A549 (cell line): ENCODE results near the gene CFAP410. TPM values are rescaled to one million over a fixed set of nuclear protein-coding genes. Genes with fewer than 3 reads are reported as not detected.
A peak's percentile ranks its signal among the peaks of the same experiment; 100 is the strongest.

Experiments used
- ATAC-seq, 2 experiments: fragments of 200-7000 bp in 1 of 2; fragments of >200 bp in 1 of 2; cut with Nextera tagmentation in 1 of 2; cut with Tn5 transposase in 1 of 2; 3 replicates each; pipeline versions ENCODE4 v1.8.0 to v1.9.1; 2018 to 2020; ENCODE audit warnings: mild to moderate bottlenecking in 1 of 2, moderate library complexity in 1 of 2
- CTCF ChIA-PET: fragments of 300-600 bp; sonication (Branson Sonifier 250); formaldehyde crosslinking; extraction: SDS; loops from one replicate; lab custom pipeline; 2021; ENCODE audit warnings: antibody characterized with exemption, inconsistent platforms; lab: Yijun Ruan, JAX
- POLR2A ChIA-PET: fragments of 350-600 bp; formaldehyde crosslinking; extraction: SDS; loops from one replicate; lab custom pipeline; 2021; ENCODE audit warnings: antibody characterized with exemption, inconsistent platforms; lab: Yijun Ruan, JAX
- DNase-seq, 2 experiments: peaks; one replicate each; pipeline versions ENCODE4 v3.0.0 to v3.0.0-alpha.2; 2011 to 2016; ENCODE audit warnings: low read depth in 1 of 2, low spot score in 1 of 2
- FAIRE-seq: peaks from 2 replicates; lab custom pipeline; 2011; peaks lifted over from hg19 to GRCh38; lab: Jason Lieb, UNC
- H3K27ac ChIP-seq, 2 experiments: fragments of >200 bp; sonication (Bioruptor Twin); formaldehyde crosslinking; 3 replicates each; pipeline ENCODE4 v1.5.1; 2016 to 2017
- H3K4me1 ChIP-seq: fragments of >200 bp; sonication (Bioruptor Twin); formaldehyde crosslinking; 3 replicates; pipeline ENCODE4 v1.6.1; 2016
- H3K4me2 ChIP-seq: fragments of >200 bp; sonication (Bioruptor Twin); formaldehyde crosslinking; 3 replicates; pipeline ENCODE4 v1.6.1; 2016
- H3K4me3 ChIP-seq: fragments of >200 bp; sonication (Bioruptor Twin); formaldehyde crosslinking; 3 replicates; pipeline ENCODE4 v1.5.1; 2016
- H3K9me3 ChIP-seq: fragments of >200 bp; sonication (Bioruptor Twin); formaldehyde crosslinking; 3 replicates; pipeline ENCODE4 v1.6.1; 2016
- ATOH8 ChIP-seq: fragments of 250-450 bp; sonication (Bioruptor Pico); IDR thresholded peaks from 2 replicates; pipeline ENCODE4 v1.5.0; 2020; ENCODE audit warnings: low read depth, mild to moderate bottlenecking, moderate library complexity
- BCL3 ChIP-seq: fragments of >200 bp; sonication (Bioruptor Twin); formaldehyde crosslinking; IDR thresholded peaks from 3 replicates; pipeline ENCODE4 v1.6.1; 2016
- CBX8 ChIP-seq: fragments of 200-600 bp; sonication (generic); IDR thresholded peaks from 2 replicates; pipeline ENCODE4 v1.6.1; 2016
- CHD4 ChIP-seq: fragments of 200-600 bp; sonication (generic); IDR thresholded peaks from 2 replicates; pipeline ENCODE4 v1.6.1; 2016; ENCODE audit warnings: antibody characterized with exemption, mild to moderate bottlenecking, borderline replicate concordance
- CTCF ChIP-seq: fragments of >200 bp; sonication (Bioruptor Twin); formaldehyde crosslinking; IDR thresholded peaks from 3 replicates; pipeline ENCODE4 v1.5.1; 2016
- EHF ChIP-seq: fragments of 250-450 bp; sonication (Bioruptor Pico); IDR thresholded peaks from 2 replicates; pipeline ENCODE4 v1.5.0; 2020; ENCODE audit warnings: mild to moderate bottlenecking
- FOSB ChIP-seq: fragments of 250-450 bp; sonication (Bioruptor Pico); IDR thresholded peaks from 2 replicates; pipeline ENCODE4 v1.5.0; 2020; ENCODE audit warnings: mild to moderate bottlenecking, moderate library complexity
- FOSL2 ChIP-seq, 2 experiments: fragments of 450-650 bp in 1 of 2; fragments of >200 bp in 1 of 2; sonication (Bioruptor Twin) in 1 of 2; formaldehyde crosslinking; IDR thresholded peaks; 2 replicates each; pipeline versions ENCODE4 v1.5.0 to v1.6.1; 2016 to 2020; ENCODE audit warnings: mild to moderate bottlenecking in 1 of 2, moderate library complexity in 1 of 2
- FOXS1 ChIP-seq: fragments of 250-450 bp; sonication (Bioruptor Pico); IDR thresholded peaks from 2 replicates; pipeline ENCODE4 v1.5.0; 2020; ENCODE audit warnings: mild to moderate bottlenecking, moderate library complexity
- GATA3 ChIP-seq: IDR thresholded peaks from 2 replicates; pipeline ENCODE4 v1.6.1; 2012; ENCODE audit warnings: borderline replicate concordance
- HES2 ChIP-seq: fragments of >200 bp; sonication (Bioruptor Twin); formaldehyde crosslinking; IDR thresholded peaks from 2 replicates; pipeline ENCODE4 v1.6.1; 2016
- HMGXB4 ChIP-seq: fragments of 250-450 bp; sonication (Bioruptor Pico); IDR thresholded peaks from 2 replicates; pipeline ENCODE4 v1.5.0; 2021; ENCODE audit warnings: mild to moderate bottlenecking, moderate library complexity, borderline replicate concordance
- HOXA7 ChIP-seq: fragments of 250-450 bp; sonication (Bioruptor Pico); IDR thresholded peaks from 2 replicates; pipeline ENCODE4 v1.5.0; 2020; ENCODE audit warnings: mild to moderate bottlenecking, moderate library complexity
- HOXB13 ChIP-seq: fragments of 250-450 bp; sonication (Bioruptor Pico); IDR thresholded peaks from 2 replicates; pipeline ENCODE4 v1.5.0; 2020; ENCODE audit warnings: low read depth, mild to moderate bottlenecking, moderate library complexity
- JUNB ChIP-seq: fragments of >200 bp; sonication (Bioruptor Twin); formaldehyde crosslinking; IDR thresholded peaks from 2 replicates; pipeline ENCODE4 v1.6.1; 2016
- KDM1A ChIP-seq: fragments of 200-600 bp; sonication (generic); IDR thresholded peaks from 2 replicates; pipeline ENCODE4 v1.6.1; 2016; ENCODE audit warnings: low read depth, mild to moderate bottlenecking
- KDM5A ChIP-seq: fragments of 200-600 bp; sonication (generic); IDR thresholded peaks from 2 replicates; pipeline ENCODE4 v1.6.1; 2016; ENCODE audit warnings: antibody characterized with exemption, mild to moderate bottlenecking
- MAFK ChIP-seq: fragments of 450-650 bp; IDR thresholded peaks from 2 replicates; pipeline ENCODE4 v1.6.1; 2014; ENCODE audit not compliant: partially characterized antibody
- MAX ChIP-seq: IDR thresholded peaks from 2 replicates; pipeline ENCODE4 v1.6.1; 2012
- MAZ ChIP-seq: fragments of 150-350 bp; IDR thresholded peaks from 2 replicates; pipeline ENCODE4 v1.6.1; 2014; ENCODE audit warnings: antibody characterized with exemption, low read depth, low read length, borderline replicate concordance
- NPAS2 ChIP-seq: fragments of 250-450 bp; sonication (Bioruptor Pico); IDR thresholded peaks from 2 replicates; pipeline ENCODE4 v1.8.0; 2022; ENCODE audit warnings: mild to moderate bottlenecking, moderate library complexity, borderline replicate concordance
- NR3C1 ChIP-seq: fragments of >200 bp; sonication (Bioruptor Twin); formaldehyde crosslinking; IDR thresholded peaks from 3 replicates; pipeline ENCODE4 v1.6.1; 2017
- PHF8 ChIP-seq: fragments of 200-600 bp; sonication (generic); IDR thresholded peaks from 2 replicates; pipeline ENCODE4 v1.6.1; 2016; ENCODE audit warnings: low read depth, mild to moderate bottlenecking, antibody characterized with exemption, moderate library complexity, borderline replicate concordance
- POLR2A ChIP-seq: IDR thresholded peaks from 2 replicates; pipeline ENCODE4 v1.6.1; 2012; ENCODE audit warnings: mild to moderate bottlenecking, low read length
- RARB ChIP-seq: fragments of 250-450 bp; sonication (Bioruptor Pico); IDR thresholded peaks from 2 replicates; pipeline ENCODE4 v1.8.0; 2021; ENCODE audit warnings: mild to moderate bottlenecking, moderate library complexity
- RFX5 ChIP-seq: fragments of 450-650 bp; IDR thresholded peaks from 2 replicates; pipeline ENCODE4 v1.7.1; 2014; ENCODE audit warnings: antibody characterized with exemption, mild to moderate bottlenecking, moderate library complexity
- RNF2 ChIP-seq: fragments of 200-600 bp; sonication (generic); IDR thresholded peaks from 2 replicates; pipeline ENCODE4 v1.6.1; 2016; ENCODE audit warnings: low read depth, mild to moderate bottlenecking, antibody characterized with exemption, moderate library complexity, borderline replicate concordance
- SMC3 ChIP-seq: fragments of >200 bp; sonication (Bioruptor Twin); formaldehyde crosslinking; IDR thresholded peaks from 3 replicates; pipeline ENCODE4 v1.6.1; 2018; ENCODE audit warnings: inconsistent platforms
- TFCP2L1 ChIP-seq: fragments of 250-450 bp; sonication (Bioruptor Pico); IDR thresholded peaks from 2 replicates; pipeline ENCODE4 v1.5.0; 2021; ENCODE audit warnings: mild to moderate bottlenecking
- TP53 ChIP-seq: fragments of 250-450 bp; sonication (Bioruptor Pico); IDR thresholded peaks from 2 replicates; pipeline ENCODE4 v1.5.0; 2021; ENCODE audit warnings: mild to moderate bottlenecking, moderate library complexity
- ZFP36 ChIP-seq: fragments of 450-650 bp; IDR thresholded peaks from 2 replicates; pipeline ENCODE4 v1.6.1; 2014; ENCODE audit warnings: borderline replicate concordance; ENCODE audit not compliant: partially characterized antibody
- WGBS: methylation state at CpG from one replicate; pipeline ENCODE4 v1.1.6; 2017; ENCODE audit errors: missing lambda C conversion rate; 5-methylcytosine and 5-hydroxymethylcytosine counted together
- polyA plus RNA-seq, 4 experiments: library from polyadenylated mRNA; depleted of rRNA in 3 of 4; stranded (reverse); fragments of >200 nt; fragmentation: RNase III in 1 of 4; extraction: RNeasy Plus Mini Kit Qiagen cat#74134 plus additional on column Dnase treatment in 1 of 4; gene quantifications; 2 replicates in 3 of 4; 3 replicates in 1 of 4; pipeline ENCODE4 v1.2.3, GENCODE V29; 2011 to 2017

Gene CFAP410
- polyA plus RNA-seq, 2 of the 4 experiments (the other 2 are of a cell fraction): 3.2 to 7.1 TPM

GRCh38 chr21:44350773-44351481 lies 11.7 kb upstream of the CFAP410 start:
- no peaks in the 10 kb centered on the region for H3K9me3 ChIP-seq
- 67% methylated on average over 12 of the region's 42 CpGs for WGBS
- DNase-seq (no peak), ATAC-seq (peak in 1 of 2 experiments; percentile 47; a peak in 2 of 6 replicates), FAIRE-seq (no peak)
- H3K4me2 ChIP-seq: no peak overlapping the region
- TF ChIP-seq GATA3 (no peak), SMC3 (no peak), KDM5A (no peak), HOXB13 (CRISPR knock-in tag) (no peak), MAX (no peak), BCL3 (no peak), RARB (CRISPR knock-in tag) (no peak), NPAS2 (no peak), NR3C1 (no peak), FOSL2 (IDR thresholded peaks at IDR 0.05) (no peak), FOSL2 (CRISPR knock-in tag; IDR thresholded peaks at IDR 0.05) (no peak), KDM1A (no peak), RNF2 (no peak), FOXS1 (CRISPR knock-in tag) (no peak), TFCP2L1 (no peak), FOSB (CRISPR knock-in tag) (no peak), ZFP36 (no peak), ATOH8 (CRISPR knock-in tag) (no peak), MAFK (no peak), CHD4 (no peak), JUNB (no peak)
- H3K4me1 ChIP-seq: no peaks in the 10 kb centered on the region
- ChIA-PET CTCF (no interaction called here), POLR2A (no interaction called here)
- no peak overlapping the region for H3K4me3 ChIP-seq
- H3K27ac ChIP-seq: no peak overlapping the region

GRCh38 chr21:44349847-44350772 lies 10.9 kb upstream of the CFAP410 start:
- WGBS: 55% methylated on average over 17 of the region's 113 CpGs
- ChIA-PET CTCF (no interaction called here), POLR2A (no interaction called here)
- FAIRE-seq (no peak), ATAC-seq (no peak), DNase-seq (no peak)
- no peaks in the 10 kb centered on the region for H3K9me3 ChIP-seq
- TF ChIP-seq SMC3 (no peak), RFX5 (no peak), ZFP36 (no peak), MAFK (no peak), FOXS1 (CRISPR knock-in tag) (no peak), HOXA7 (CRISPR knock-in tag) (no peak), PHF8 (no peak), TP53 (CRISPR knock-in tag) (no peak), MAZ (no peak), HMGXB4 (CRISPR knock-in tag) (no peak), TFCP2L1 (no peak), POLR2A (no peak), EHF (CRISPR knock-in tag) (no peak), HOXB13 (CRISPR knock-in tag) (no peak), NR3C1 (no peak), CTCF (no peak), CBX8 (no peak), HES2 (no peak)
- no peaks in the 10 kb centered on the region for H3K4me1 ChIP-seq
- no peak overlapping the region for H3K4me2 ChIP-seq
- no peak overlapping the region for H3K4me3 ChIP-seq
- no peak overlapping the region for H3K27ac ChIP-seq
